K562 (cell line): ENCODE results near the gene TRPM2. TPM values are rescaled to one million over a fixed set of nuclear protein-coding genes. Genes with fewer than 3 reads are reported as not detected.

Experiments
- ATAC-seq: fragments of 200-7000 bp; cut with Tn5 transposase; 3 replicates; pipeline ENCODE4 v1.9.1; 2020; ENCODE audit warnings: moderate library complexity
- BruUV-seq: library from RNA; stranded (reverse); fragments of 400-500 nt; replicated peaks from 2 replicates; lab custom pipeline; 2021; lab: Mats Ljungman, UMichigan
- CTCF ChIA-PET: fragments of 300-600 bp; formaldehyde crosslinking; extraction: SDS; loops from one replicate; lab custom pipeline; 2021; ENCODE audit warnings: low intra/inter-chr PET ratio; lab: Yijun Ruan, JAX
- POLR2A ChIA-PET: fragments of 300-600, 350-650 bp; sonication (Branson Sonifier 250); formaldehyde crosslinking; extraction: SDS; loops from one replicate; lab custom pipeline; 2021; ENCODE audit warnings: antibody characterized with exemption, inconsistent platforms; lab: Yijun Ruan, JAX
- DNase-seq, 4 experiments: peaks; one replicate each; pipeline versions ENCODE4 v3.0.0 to v3.0.0-alpha.2; 2011 to 2018; ENCODE audit warnings: low spot score in 3 of 4, mixed read lengths in 3 of 4; ENCODE audit errors: extremely low read depth in 1 of 4
- FAIRE-seq: peaks from 2 replicates; lab custom pipeline; 2011; peaks lifted over from hg19 to GRCh38; lab: Jason Lieb, UNC
- H2AFZ ChIP-seq: 2 replicates; pipeline ENCODE4 v1.6.0; 2011; ENCODE audit warnings: low read depth, low read length, control low read depth, inconsistent platforms
- H3K27ac ChIP-seq: fragments of 200-600 bp; 3 replicates; pipeline ENCODE4 v1.8.0; 2011; ENCODE audit warnings: low read depth, mild to moderate bottlenecking, control low read depth, inconsistent platforms, low read length, moderate library complexity, mixed read lengths; ENCODE audit errors: extremely low read depth
- H3K27me3 ChIP-seq, 2 experiments: fragments of 300-600 bp in 1 of 2; 2 replicates in 1 of 2; 3 replicates in 1 of 2; pipeline versions ENCODE4 v1.6.0 to v1.8.0; 2011; ENCODE audit warnings: inconsistent platforms in 2 of 2, low read length in 2 of 2, mild to moderate bottlenecking in 1 of 2, mixed read lengths in 1 of 2, moderate library complexity in 1 of 2; ENCODE audit not compliant: control insufficient read depth in 2 of 2, insufficient read depth in 2 of 2
- H3K36me3 ChIP-seq: fragments of 300-600 bp; 3 replicates; pipeline ENCODE4 v1.8.0; 2011; ENCODE audit warnings: mild to moderate bottlenecking, low read length, inconsistent platforms; ENCODE audit not compliant: control insufficient read depth, insufficient read depth
- H3K4me1 ChIP-seq, 2 experiments: fragments of 200-600 bp in 1 of 2; replicated peaks in 1 of 2; 2 replicates in 1 of 2; 3 replicates in 1 of 2; pipeline versions ENCODE4 v1.5.1 to v1.8.0; 2011; ENCODE audit warnings: inconsistent platforms in 2 of 2, low read length in 2 of 2, mild to moderate bottlenecking in 1 of 2, mixed read lengths in 1 of 2, moderate library complexity in 1 of 2; ENCODE audit not compliant: control insufficient read depth in 2 of 2, insufficient read depth in 2 of 2
- H3K4me2 ChIP-seq: 2 replicates; pipeline ENCODE4 v1.6.1; 2011; ENCODE audit warnings: low read length, control low read depth, inconsistent platforms, mixed read lengths; ENCODE audit not compliant: insufficient read depth
- H3K4me3 ChIP-seq: fragments of 200-600 bp; sonication (generic), shearing (Covaris generic); 2 replicates; pipeline ENCODE4 v1.5.1; 2016; ENCODE audit warnings: control low read depth, inconsistent platforms
- H3K79me2 ChIP-seq: fragments of 200-600 bp; 3 replicates; pipeline ENCODE4 v1.8.0; 2011; ENCODE audit warnings: low read length, inconsistent platforms; ENCODE audit not compliant: control insufficient read depth, insufficient read depth
- H3K9ac ChIP-seq, 2 experiments: 2 replicates each; pipeline versions ENCODE4 v1.6.0 to v1.6.1; 2011; ENCODE audit warnings: low read depth in 2 of 2, low read length in 2 of 2, control low read depth in 1 of 2, inconsistent platforms in 1 of 2, mild to moderate bottlenecking in 1 of 2, mixed read lengths in 1 of 2; ENCODE audit not compliant: insufficient read depth in 1 of 2
- H3K9me1 ChIP-seq: one replicate; pipeline ENCODE4 v1.6.0; 2011; ENCODE audit warnings: inconsistent platforms, mild to moderate bottlenecking, low read length, moderate library complexity; ENCODE audit not compliant: control insufficient read depth, insufficient read depth
- H3K9me3 ChIP-seq: replicated peaks from 2 replicates; pipeline ENCODE4 v1.5.1; 2011; ENCODE audit warnings: low read depth, low read length, inconsistent platforms; ENCODE audit not compliant: control insufficient read depth, insufficient read depth
- H4K20me1 ChIP-seq: replicated peaks from 2 replicates; pipeline ENCODE4 v1.6.1; 2011; ENCODE audit warnings: low read length, inconsistent platforms, mixed read lengths; ENCODE audit not compliant: control insufficient read depth, insufficient read depth
- MED1 ChIP-seq: sonication (generic); formaldehyde crosslinking; IDR thresholded peaks from 2 replicates; pipeline ENCODE4 v1.8.1; 2023; ENCODE audit warnings: missing genetic modification reagents, borderline replicate concordance
- NONO ChIP-seq, 2 experiments: fragments of 200-400 bp in 1 of 2; fragments of 450-650 bp in 1 of 2; formaldehyde crosslinking in 1 of 2; IDR thresholded peaks; 2 replicates each; pipeline ENCODE4 v1.6.1; 2017; ENCODE audit warnings: low read depth in 2 of 2, mild to moderate bottlenecking in 2 of 2, moderate library complexity in 2 of 2, low read length in 1 of 2
- U2AF2 ChIP-seq: fragments of 200-400 bp; formaldehyde crosslinking; optimal IDR thresholded peaks from 2 replicates; pipeline ENCODE3; 2017; ENCODE audit warnings: low read depth, mild to moderate bottlenecking, low read length
- ZNF165 ChIP-seq: fragments of 250-450 bp; sonication (Bioruptor Pico); IDR thresholded peaks from 2 replicates; pipeline ENCODE4 v1.4.0; 2020; ENCODE audit warnings: borderline replicate concordance
- WGBS: fragments of 100-300 bp; shearing (Covaris generic); methylation state at CpG from one replicate; pipeline ENCODE4 v1.1.6; 2016; ENCODE audit warnings: low coverage, mixed read lengths; ENCODE audit not compliant: insufficient coverage; ENCODE audit errors: missing lambda C conversion rate; 5-methylcytosine and 5-hydroxymethylcytosine counted together
- in situ Hi-C: fragments of 300-500 bp; cut with MboI; formaldehyde crosslinking; loops from 4 replicates; pipeline ENCODE4 v1.15.0; 2018; ENCODE audit warnings: inconsistent platforms, mixed read lengths
- intact Hi-C: fragments of 100-400 bp; cut with micrococcal nuclease; formaldehyde crosslinking; loops from 2 replicates; pipeline ENCODE4 v1.14.2; 2022
- polyA plus RNA-seq, 8 experiments: library from polyadenylated mRNA; depleted of rRNA in 4 of 8; stranded (reverse) in 5 of 8; unstranded in 3 of 8; fragments of >200 nt; fragmentation: Nextera tagmentation in 2 of 8; fragmentation: Illumina TruSeq in 1 of 8; extraction: Ambion mirVana in 2 of 8; extraction: Trizol in 1 of 8; gene quantifications; 2 replicates each; pipeline versions ENCODE4 v1.2.1 to v1.2.3, GENCODE V29; 2011 to 2014; ENCODE audit warnings: inconsistent platforms in 1 of 8, missing spikeins in 1 of 8
- total RNA-seq, 7 experiments: library from RNA; depleted of rRNA in 6 of 7; stranded (reverse); fragments of >200 nt in 6 of 7; fragmentation: Illumina TruSeq in 2 of 7; extraction: Trizol in 2 of 7; gene quantifications; 2 replicates each; pipeline versions ENCODE4 v1.2.1 to v1.2.3, GENCODE V29; 2011 to 2021; ENCODE audit warnings: low replicate concordance in 1 of 7

TRPM2 gene
- total and polyA plus RNA-seq, 9 of the 15 experiments (the other 6 are each of a cell fraction or from before 2014, with no cell fraction given), result 0.33 to 2.1 (median 0.98) TPM; not detected in 2

- WGBS, result 11% methylated on average over 27 of the region's 28 CpGs
- intact Hi-C loops, result no loop called here
- Histone ChIP-seq H4K20me1 (0 out of 2 replicates have a peak, but pooled peaks cover 9% of the 10 kb centered on the region), H3K27ac (no peak overlapping the region), H2AFZ (no peak overlapping the region), H3K79me2 (no peaks in the 10 kb centered on the region), H3K4me3 (no peak overlapping the region), H3K27me3 (peaks cover 7 to 79% of the 10 kb centered on the region in 2 experiments; a peak in 3 of 5 replicates), H3K4me2 (no peak overlapping the region), H3K36me3 (no peaks in the 10 kb centered on the region), H3K9ac (0 out of 4 replicates have a peak overlapping the region, but pooled peaks of 1 of the 2 experiments have one; percentile 35), H3K4me1 (peaks cover 0 to 13% of the 10 kb centered on the region in 2 experiments; a peak in 1 of 5 replicates), H3K9me3 (no peaks in the 10 kb centered on the region), H3K9me1 (no peaks in the 10 kb centered on the region)
- no peak for DNase-seq
- no peak for TF ChIP-seq ZNF165 (CRISPR knock-in tag)
- no peak for TF ChIP-seq MED1
- TF ChIP-seq NONO (IDR thresholded peaks at IDR 0.05; ENCODE audit: low read depth in 2 of 2, low read length in 1 of 2), result no peak
- TF ChIP-seq U2AF2, result no peak
- CTCF ChIA-PET, result no interaction called here
- FAIRE-seq, result no peak
- in situ Hi-C loops, result no loop called here
- no peak for ATAC-seq
- POLR2A ChIA-PET, result no interaction called here
- no TSS peak for BruUV-seq
Measured at GRCh38 chr21:44434936-44435635, 81.7 kb downstream of the TRPM2 start.
